ENCODE data around the gene CBLB.

DNA sequence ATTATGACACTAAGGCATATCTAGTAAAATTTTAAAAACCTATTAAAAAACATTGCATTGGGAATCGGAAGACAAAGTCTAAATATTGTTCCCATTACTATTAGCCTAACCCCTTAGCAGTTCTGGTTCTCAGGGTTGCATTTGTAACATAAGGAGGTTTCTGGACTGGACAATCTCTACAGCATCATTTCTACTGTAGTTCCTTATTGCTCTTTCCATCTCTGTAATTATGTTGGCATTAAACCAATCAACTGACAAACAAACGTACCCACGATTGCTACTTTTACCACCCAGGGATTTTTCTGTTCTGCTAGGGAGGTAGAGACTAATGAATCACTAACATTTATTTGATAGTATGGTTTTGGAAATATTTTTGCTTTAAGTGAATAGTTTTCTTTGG, 190.8 kb downstream of the CBLB start:
- no peak for TF ChIP-seq POLR2A (IDR thresholded peaks at IDR 0.05)
- TF ChIP-seq, protein P1, sequence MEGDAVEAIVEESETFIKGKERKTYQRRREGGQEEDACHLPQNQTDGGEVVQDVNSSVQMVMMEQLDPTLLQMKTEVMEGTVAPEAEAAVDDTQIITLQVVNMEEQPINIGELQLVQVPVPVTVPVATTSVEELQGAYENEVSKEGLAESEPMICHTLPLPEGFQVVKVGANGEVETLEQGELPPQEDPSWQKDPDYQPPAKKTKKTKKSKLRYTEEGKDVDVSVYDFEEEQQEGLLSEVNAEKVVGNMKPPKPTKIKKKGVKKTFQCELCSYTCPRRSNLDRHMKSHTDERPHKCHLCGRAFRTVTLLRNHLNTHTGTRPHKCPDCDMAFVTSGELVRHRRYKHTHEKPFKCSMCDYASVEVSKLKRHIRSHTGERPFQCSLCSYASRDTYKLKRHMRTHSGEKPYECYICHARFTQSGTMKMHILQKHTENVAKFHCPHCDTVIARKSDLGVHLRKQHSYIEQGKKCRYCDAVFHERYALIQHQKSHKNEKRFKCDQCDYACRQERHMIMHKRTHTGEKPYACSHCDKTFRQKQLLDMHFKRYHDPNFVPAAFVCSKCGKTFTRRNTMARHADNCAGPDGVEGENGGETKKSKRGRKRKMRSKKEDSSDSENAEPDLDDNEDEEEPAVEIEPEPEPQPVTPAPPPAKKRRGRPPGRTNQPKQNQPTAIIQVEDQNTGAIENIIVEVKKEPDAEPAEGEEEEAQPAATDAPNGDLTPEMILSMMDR (IDR thresholded peaks at IDR 0.05 in 8 of 11, conservative IDR thresholded peaks at IDR 0.05 in 3 of 11): no peak
